Measurements from ENCODE around the gene MFAP3. TPM values are rescaled to one million over a fixed set of nuclear protein-coding genes. Genes with fewer than 3 reads are reported as not detected.
A peak's percentile ranks its signal among the peaks of the same experiment; 100 is the strongest.
"Not testable (repeated sequence)": the region's sequence is repeated elsewhere in the genome, so short reads cannot be mapped to it uniquely, and the experiment has no call there.

Gene MFAP3
- total RNA-seq = 10 to 100 TPM; 28.5 to 30.1 TPM

DNA sequence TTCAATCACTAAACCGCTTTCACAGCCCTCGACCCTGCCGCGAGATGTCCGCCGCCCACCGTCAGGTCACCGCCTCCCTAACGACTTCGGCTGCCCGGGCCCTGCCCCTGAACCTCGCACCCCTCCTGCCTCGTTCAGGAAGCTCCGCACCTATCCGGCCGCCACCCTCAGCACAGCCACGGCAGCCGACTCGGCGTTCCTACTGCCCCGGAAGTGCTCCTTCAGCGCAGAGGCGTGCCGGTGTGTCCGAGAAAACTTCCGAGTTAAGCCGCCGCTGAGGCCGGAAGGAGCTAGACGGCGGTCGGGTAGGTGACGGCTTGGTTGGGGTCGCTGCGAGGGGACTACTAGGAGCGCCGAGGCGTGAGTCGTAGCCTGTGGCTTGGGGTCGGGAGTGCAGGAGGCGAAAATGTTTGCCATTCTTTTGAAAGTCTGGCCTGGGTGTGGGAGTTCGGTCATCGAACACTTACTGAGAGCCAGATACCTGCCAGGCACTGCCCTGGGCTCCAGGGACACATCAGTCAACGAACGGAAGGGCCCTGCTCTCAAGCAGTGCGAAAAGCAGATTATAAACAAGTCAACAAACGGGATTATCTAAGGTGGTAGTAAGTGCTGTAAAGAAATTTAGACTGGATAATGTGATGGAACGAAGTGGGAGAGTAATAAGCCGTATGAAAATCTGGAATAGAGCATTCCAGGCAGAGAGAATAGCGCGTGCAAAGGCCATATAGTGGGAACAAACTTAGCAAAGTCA lies at the start of gene MFAP3, which contains the start of gene FAM114A2:
TSS of gene MFAP3 (plus strand) at position 261 of the 751 bp plus-strand sequence. CDS start 10,756 bp downstream, outside the sequence.
TSS of gene FAM114A2 (minus strand) at position 204 of the 751 bp plus-strand sequence. CDS start 3,957 bp downstream, outside the sequence.
- ATAC-seq (peak; percentile 99 to 100), DNase-seq (ENCODE audit: low spot score) (peak; percentile 93)
- H3K36me3 Mint-ChIP-seq = peaks cover 6% of the 10 kb centered on the region
- no peaks in the 10 kb centered on the region for H3K27me3 Mint-ChIP-seq
- peak within 1 kb of the TSS; percentile 93 to 99 for H3K27ac Mint-ChIP-seq
- H3K9me3 Mint-ChIP-seq = no peaks in the 10 kb centered on the region
- H3K4me3 Mint-ChIP-seq = peak within 1 kb of the TSS; percentile 99
- peaks cover 37 to 44% of the 10 kb centered on the region in 2 donors for H3K4me1 Mint-ChIP-seq (ENCODE audit: low read depth in 2 of 2)

DNA sequence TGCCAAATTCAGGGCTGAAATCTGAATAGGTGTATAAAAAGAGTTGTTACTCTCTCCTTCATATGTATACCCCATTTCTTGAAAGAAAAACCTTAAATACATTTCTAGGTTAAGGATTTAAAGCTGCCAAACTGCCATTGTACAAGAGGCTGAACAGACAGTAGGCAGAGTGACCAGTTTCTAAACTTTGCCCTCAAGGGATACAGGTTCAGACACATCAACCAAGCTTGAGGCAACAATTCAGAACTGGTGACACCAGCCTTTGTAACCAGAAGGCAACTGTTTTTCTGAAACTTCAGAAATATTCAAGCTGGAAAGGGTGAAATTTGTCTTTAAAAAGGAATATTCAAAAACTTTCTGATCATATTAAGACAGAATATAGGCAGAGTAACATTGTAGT lies 47.6 kb upstream of the MFAP3 start:
- DNase-seq (ENCODE audit: low spot score) (no peak), ATAC-seq (no peak)
- H3K4me3 Mint-ChIP-seq = no peak overlapping the region
- peaks cover 11% of the 10 kb centered on the region for H3K36me3 Mint-ChIP-seq
- H3K27me3 Mint-ChIP-seq = no peaks in the 10 kb centered on the region
- H3K4me1 Mint-ChIP-seq (ENCODE audit: low read depth in 2 of 2) = no peaks in the 10 kb centered on the region
- no peaks in the 10 kb centered on the region for H3K9me3 Mint-ChIP-seq
- H3K27ac Mint-ChIP-seq = no peak overlapping the region

DNA sequence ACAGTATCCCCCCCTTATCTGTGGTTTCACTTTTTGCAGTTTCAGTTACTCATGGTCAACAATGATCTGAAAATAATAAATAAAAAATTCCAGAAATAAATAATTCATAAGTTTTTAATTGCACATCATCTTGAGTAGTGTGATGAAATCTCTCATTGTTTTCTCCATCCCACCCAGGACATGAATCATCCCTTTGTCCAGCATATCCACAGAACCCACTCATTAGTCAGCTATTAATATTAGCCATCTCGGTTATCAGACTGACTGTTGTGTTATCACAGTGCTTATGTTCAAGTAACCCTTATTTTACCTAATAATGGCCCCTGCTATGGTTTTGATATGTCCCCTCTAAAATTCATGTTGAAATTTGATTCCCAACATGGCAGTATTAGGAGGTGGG lies 40.8 kb upstream of the MFAP3 start:
- peaks cover 39% of the 10 kb centered on the region for H3K36me3 Mint-ChIP-seq
- H3K9me3 Mint-ChIP-seq = no peaks in the 10 kb centered on the region
- no peaks in the 10 kb centered on the region for H3K4me1 Mint-ChIP-seq (ENCODE audit: low read depth in 2 of 2)
- H3K27me3 Mint-ChIP-seq = no peaks in the 10 kb centered on the region
- H3K4me3 Mint-ChIP-seq = no peak overlapping the region
- DNase-seq (ENCODE audit: low spot score) = no peak
- ATAC-seq = no peak
- no peak overlapping the region for H3K27ac Mint-ChIP-seq

DNA sequence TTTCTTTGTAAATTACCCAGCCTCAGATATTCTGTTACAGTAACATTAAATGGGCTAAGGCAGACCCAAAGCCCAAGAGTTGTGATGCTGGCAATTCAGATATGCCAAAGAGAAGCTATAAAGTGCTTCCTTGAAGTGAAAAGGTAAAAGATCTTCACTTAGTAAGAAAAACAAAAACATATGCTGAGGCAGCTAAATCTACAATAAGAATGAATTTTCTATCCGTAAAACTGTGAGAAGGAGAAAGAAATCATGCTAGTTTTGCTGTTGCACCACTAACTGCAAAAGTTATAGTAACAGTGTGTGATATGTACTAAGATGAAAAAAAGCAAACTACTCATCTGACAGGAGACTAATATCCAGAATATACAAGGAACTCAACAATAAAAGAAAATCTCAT lies 40.0 kb upstream of the MFAP3 start:
- H3K36me3 Mint-ChIP-seq = peaks cover 40% of the 10 kb centered on the region
- H3K27me3 Mint-ChIP-seq = no peaks in the 10 kb centered on the region
- H3K4me3 Mint-ChIP-seq = no peak overlapping the region
- H3K4me1 Mint-ChIP-seq (ENCODE audit: low read depth in 2 of 2) = no peaks in the 10 kb centered on the region
- no peaks in the 10 kb centered on the region for H3K9me3 Mint-ChIP-seq
- no peak overlapping the region for H3K27ac Mint-ChIP-seq
- ATAC-seq = no peak
- no peak for DNase-seq (ENCODE audit: low spot score)

DNA sequence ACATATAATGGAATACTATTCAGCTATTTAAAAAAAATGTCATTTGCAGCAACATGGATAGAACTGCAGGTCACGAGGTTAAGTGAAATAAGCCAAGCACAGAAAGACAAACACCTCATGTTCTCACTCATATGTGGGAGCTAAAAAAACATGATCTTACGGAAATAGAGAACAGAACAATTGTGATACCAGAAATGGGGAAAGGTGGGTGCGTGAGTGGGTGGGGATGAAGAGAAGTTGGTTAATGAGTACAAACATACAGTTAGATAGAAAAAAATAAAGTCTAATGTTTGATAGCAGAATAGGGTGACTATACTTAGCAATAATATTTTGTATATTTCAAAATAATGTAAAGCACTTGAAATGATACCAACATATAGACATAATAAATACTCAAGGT lies 38.8 kb upstream of the MFAP3 start:
- Mint-ChIP-seq H3K4me3 (no peak overlapping the region), H3K36me3 (peaks cover 36% of the 10 kb centered on the region), H3K27me3 (no peaks in the 10 kb centered on the region), H3K4me1 (ENCODE audit: low read depth in 2 of 2) (no peaks in the 10 kb centered on the region), H3K27ac (no peak overlapping the region), H3K9me3 (no peaks in the 10 kb centered on the region)
- ATAC-seq (no peak), DNase-seq (ENCODE audit: low spot score) (no peak)

DNA sequence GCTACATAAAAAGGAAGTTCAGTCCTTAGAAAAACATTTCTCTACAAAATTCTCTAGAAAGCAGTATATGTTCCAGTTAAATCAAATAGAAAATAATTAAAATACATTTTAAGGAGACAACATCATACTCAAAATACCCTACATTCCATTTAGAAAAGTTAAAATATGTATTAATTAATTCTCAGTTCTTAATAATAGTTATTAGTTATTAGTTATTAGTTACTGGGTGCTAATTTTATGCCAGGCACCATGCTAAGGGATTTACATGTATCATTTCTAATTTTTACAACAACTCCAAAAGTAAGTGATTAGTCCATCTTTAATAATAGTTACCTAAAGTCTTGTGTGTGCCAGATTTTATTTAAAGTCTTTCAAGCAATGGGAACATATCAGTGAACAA lies 38.1 kb upstream of the MFAP3 start:
- H3K36me3 Mint-ChIP-seq = peaks cover 34% of the 10 kb centered on the region
- H3K27me3 Mint-ChIP-seq = no peaks in the 10 kb centered on the region

DNA sequence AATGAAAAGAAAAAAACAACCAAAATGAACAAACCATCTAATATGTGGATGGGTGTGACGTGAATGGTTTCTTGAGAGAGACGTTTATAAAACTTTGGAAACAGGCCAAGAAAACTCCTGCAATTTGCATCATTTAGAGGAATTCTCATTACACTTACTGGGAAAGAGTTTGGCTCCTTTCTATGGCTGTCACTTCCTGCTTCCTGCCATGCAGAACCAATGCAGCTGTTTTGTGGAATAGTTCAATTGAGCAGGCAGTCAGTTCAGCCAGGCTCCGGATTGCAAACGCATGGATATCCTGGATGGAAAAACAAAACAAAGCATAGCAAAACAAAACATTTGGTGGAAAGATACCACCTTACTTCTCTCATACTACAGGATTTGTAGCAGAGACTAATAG lies 36.7 kb upstream of the MFAP3 start:
- Mint-ChIP-seq H3K27ac (no peak overlapping the region), H3K4me1 (ENCODE audit: low read depth in 2 of 2) (no peaks in the 10 kb centered on the region), H3K4me3 (no peak overlapping the region), H3K27me3 (no peaks in the 10 kb centered on the region), H3K9me3 (no peaks in the 10 kb centered on the region), H3K36me3 (peaks cover 33% of the 10 kb centered on the region)
- DNase-seq (ENCODE audit: low spot score) (no peak), ATAC-seq (no peak)

More for the DNA sequence above, 38.1 kb upstream of the MFAP3 start:
- H3K27ac Mint-ChIP-seq = no peak overlapping the region
- no peaks in the 10 kb centered on the region for H3K9me3 Mint-ChIP-seq
- H3K4me1 Mint-ChIP-seq (ENCODE audit: low read depth in 2 of 2) = no peaks in the 10 kb centered on the region
- no peak for DNase-seq (ENCODE audit: low spot score)
- no peak overlapping the region for H3K4me3 Mint-ChIP-seq
- ATAC-seq = no peak

DNA sequence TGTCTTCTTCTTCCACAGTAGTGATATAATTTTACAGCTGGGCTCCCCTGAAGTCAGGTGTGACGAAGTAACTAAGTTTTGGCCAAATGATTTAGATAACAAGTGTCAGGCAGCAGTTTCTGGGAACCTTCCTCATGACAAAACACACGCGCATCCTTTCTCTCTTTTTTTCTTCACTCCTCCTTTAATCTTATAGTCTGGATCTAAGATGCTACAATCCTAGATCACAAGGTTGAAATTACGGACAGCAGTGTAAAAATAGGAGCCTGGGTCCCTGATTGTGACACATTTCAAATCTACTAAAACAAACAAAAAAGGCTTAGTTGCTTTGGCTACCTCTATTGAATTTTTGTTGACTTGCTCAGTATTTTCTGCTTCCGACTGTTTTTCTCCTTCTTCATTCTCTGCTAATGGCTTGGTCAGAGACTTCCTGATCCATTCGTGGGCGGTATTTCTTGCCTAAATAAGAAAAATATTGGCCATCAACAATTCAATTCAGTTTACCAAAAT lies 36.2 kb upstream of the MFAP3 start:
- no peaks in the 10 kb centered on the region for H3K27me3 Mint-ChIP-seq
- DNase-seq (ENCODE audit: low spot score) (no peak), ATAC-seq (no peak)
- no peak overlapping the region for H3K27ac Mint-ChIP-seq
- H3K4me3 Mint-ChIP-seq = no peak overlapping the region
- peaks cover 28% of the 10 kb centered on the region for H3K36me3 Mint-ChIP-seq
- H3K4me1 Mint-ChIP-seq (ENCODE audit: low read depth in 2 of 2) = no peaks in the 10 kb centered on the region
- no peaks in the 10 kb centered on the region for H3K9me3 Mint-ChIP-seq

DNA sequence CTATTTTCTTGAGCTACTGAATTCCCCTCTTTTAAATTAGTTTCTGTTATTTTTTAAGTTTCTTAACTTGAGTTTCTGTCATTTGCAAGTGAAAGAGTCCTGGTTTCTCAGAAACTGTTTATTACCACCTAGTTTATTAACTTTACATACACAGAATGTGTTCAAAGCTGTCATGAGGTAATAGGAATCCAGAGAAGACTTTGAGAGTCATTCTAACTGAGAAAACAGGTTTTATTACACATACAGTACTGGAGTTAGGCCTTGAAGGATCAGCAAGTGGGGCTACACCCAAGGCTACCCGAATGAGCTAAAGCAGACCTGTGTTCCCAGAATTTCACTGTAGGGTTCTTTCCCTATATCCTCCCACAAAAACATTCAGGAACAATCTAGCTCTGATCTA lies 33.1 kb upstream of the MFAP3 start:
- ATAC-seq = no peak
- DNase-seq (ENCODE audit: low spot score) = no peak
- Mint-ChIP-seq H3K4me1 (ENCODE audit: low read depth in 2 of 2) (no peaks in the 10 kb centered on the region), H3K4me3 (no peak overlapping the region), H3K36me3 (peaks cover 19% of the 10 kb centered on the region), H3K27ac (no peak overlapping the region), H3K9me3 (no peaks in the 10 kb centered on the region), H3K27me3 (no peaks in the 10 kb centered on the region)

DNA sequence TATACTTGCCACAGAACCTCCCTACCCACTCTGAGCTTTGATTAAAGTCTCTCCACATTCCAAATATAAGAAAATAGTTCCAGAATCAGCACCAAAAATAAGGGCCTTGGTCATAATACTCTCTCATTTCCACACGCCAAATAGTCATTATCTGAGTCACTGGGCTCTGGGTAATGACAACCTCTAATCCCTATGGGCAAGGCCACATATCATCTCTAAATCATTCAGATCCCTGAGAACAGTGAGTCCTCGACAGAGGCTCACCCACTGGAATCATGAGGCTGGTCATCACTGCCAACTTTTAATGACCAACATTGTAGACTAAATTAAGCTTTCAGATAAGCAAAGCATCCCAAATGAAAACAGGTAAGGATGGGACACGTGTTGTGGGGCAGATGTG lies 28.1 kb upstream of the MFAP3 start:
- H3K4me1 Mint-ChIP-seq (ENCODE audit: low read depth in 2 of 2) = peaks cover 0 to 10% of the 10 kb centered on the region in 2 donors
- no peak for DNase-seq (ENCODE audit: low spot score)
- H3K36me3 Mint-ChIP-seq = peaks cover 20% of the 10 kb centered on the region
- H3K4me3 Mint-ChIP-seq = no peak overlapping the region
- ATAC-seq = no peak
- no peak overlapping the region for H3K27ac Mint-ChIP-seq
- H3K27me3 Mint-ChIP-seq = no peaks in the 10 kb centered on the region
- no peaks in the 10 kb centered on the region for H3K9me3 Mint-ChIP-seq

DNA sequence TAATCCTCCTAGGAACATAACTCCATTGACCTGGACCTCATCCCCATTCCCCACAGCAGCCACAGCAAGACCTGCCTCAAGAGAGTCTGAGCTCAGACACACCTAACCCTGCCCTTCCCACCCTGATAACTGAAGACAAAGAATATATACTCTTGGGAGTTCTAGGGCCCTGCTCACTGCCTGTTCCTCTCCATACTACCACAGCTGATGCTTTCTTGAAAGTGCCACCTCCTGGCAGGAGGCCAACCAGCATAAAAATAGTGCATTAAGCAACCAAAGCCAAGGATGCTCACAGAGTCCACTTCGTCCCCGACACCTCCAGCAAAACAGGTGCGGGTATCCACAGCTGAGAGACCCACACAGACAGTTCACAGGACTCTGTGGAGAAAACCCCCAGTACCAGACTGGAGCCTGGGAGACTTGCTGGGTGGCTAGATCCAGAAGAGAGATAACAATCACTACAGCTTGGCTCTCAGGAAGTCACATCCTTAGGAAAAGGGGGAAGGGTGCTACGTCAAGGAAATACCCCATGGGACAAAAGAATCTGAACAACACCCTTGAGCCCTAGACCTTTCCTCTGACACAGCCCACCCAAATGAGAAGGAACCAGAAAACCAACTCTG lies 23.6 kb upstream of the MFAP3 start:
- DNase-seq (ENCODE audit: low spot score) (no peak), ATAC-seq (no peak)
- no peaks in the 10 kb centered on the region for H3K9me3 Mint-ChIP-seq
- no peak overlapping the region for H3K27ac Mint-ChIP-seq
- no peak overlapping the region for H3K4me3 Mint-ChIP-seq
- H3K4me1 Mint-ChIP-seq (ENCODE audit: low read depth in 2 of 2) = peaks cover 10 to 30% of the 10 kb centered on the region in 2 donors
- no peaks in the 10 kb centered on the region for H3K27me3 Mint-ChIP-seq
- peaks cover 39% of the 10 kb centered on the region for H3K36me3 Mint-ChIP-seq

DNA sequence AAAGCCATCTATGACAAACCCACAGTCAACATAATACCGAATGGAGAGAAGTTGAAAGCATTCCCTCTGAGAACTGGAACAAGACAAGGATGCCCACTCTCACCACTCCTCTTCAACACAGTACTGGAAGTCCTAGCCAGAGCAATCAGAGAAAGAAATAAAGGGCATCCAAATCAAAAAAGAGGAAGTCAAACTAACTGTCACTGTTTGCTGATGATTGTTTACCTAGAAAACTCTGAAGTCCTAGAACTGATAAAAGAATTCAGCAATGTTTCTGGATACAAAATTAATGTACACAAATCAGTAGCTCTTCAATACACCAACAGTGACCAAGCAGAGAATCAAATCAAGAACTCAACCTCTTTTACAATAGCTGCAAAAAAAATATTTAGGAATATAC lies 19.8 kb upstream of the MFAP3 start:
- H3K9me3 Mint-ChIP-seq; H3K27me3 Mint-ChIP-seq; H3K4me3 Mint-ChIP-seq; DNase-seq (ENCODE audit: low spot score); H3K27ac Mint-ChIP-seq; ATAC-seq: not testable (repeated sequence)
- H3K4me1 Mint-ChIP-seq (ENCODE audit: low read depth in 2 of 2) = peaks cover 11 to 29% of the 10 kb centered on the region in 2 donors
- H3K36me3 Mint-ChIP-seq = peaks cover 50% of the 10 kb centered on the region

DNA sequence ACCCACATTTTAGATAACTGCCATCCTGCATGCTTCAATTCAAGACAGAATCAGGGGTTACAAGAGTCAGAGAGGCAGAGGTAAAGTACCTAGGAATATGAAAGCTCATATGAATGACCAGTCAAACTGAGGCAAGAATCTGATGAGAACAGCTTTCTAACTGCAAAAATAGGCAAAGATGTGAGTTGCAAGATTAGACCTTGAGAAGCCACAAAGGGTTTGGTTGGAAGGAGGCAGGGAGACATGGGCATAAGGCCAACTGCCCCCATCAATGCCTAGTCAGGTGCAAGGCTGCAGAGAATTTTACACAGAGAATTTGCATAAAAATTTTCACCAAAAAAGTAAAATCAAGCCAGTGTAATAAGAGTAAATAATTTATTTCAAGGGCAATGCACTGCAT lies 12.8 kb upstream of the MFAP3 start:
- peaks cover 18% of the 10 kb centered on the region for H3K36me3 Mint-ChIP-seq
- no peak overlapping the region for H3K27ac Mint-ChIP-seq
- no peak overlapping the region for H3K4me3 Mint-ChIP-seq
- no peaks in the 10 kb centered on the region for H3K27me3 Mint-ChIP-seq
- DNase-seq (ENCODE audit: low spot score) (no peak), ATAC-seq (no peak)
- no peaks in the 10 kb centered on the region for H3K9me3 Mint-ChIP-seq
- no peaks in the 10 kb centered on the region for H3K4me1 Mint-ChIP-seq (ENCODE audit: low read depth in 2 of 2)

DNA sequence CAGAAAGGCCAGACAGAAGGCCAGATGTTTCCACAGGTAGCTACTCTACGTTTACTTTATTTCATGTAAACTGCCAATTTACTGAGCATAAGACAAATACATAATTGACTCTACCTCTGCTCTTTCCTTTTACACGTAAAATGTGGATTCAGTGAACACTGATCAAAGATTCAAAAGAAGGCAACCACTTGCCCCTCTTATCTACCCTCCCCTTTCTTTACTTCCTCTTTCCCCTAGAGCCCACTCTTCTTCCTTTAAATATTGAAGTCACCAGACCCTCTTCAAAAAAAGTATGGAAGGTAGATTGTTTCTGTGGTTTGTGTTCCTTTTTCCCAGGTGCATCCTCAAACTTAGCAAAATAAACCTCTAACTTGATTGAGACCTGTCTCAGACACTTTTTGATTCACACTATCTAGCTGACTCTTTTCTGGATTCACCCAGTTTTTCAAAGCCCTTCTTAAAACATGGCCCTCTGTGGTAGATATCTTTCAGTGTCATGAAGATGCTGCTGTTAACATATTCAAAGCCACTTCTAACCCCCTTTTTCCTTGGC lies 6.8 kb upstream of the MFAP3 start:
- Mint-ChIP-seq H3K4me3 (no peak overlapping the region), H3K36me3 (peaks cover 14% of the 10 kb centered on the region), H3K27me3 (no peaks in the 10 kb centered on the region), H3K4me1 (ENCODE audit: low read depth in 2 of 2) (peaks cover 2 to 3% of the 10 kb centered on the region in 2 donors), H3K9me3 (no peaks in the 10 kb centered on the region), H3K27ac (no peak overlapping the region)
- DNase-seq (ENCODE audit: low spot score) = no peak
- no peak for ATAC-seq
